Measurements from ENCODE around the gene TREX2. TPM values are rescaled to one million over a fixed set of nuclear protein-coding genes. Genes with fewer than 3 reads are reported as not detected.

The TREX2 gene
- polyA plus RNA-seq, 1 of the 3 experiments (the other 2 are of a cell fraction) = 0.76 TPM

GRCh38 chrX:153430796-153431195, 15.1 kb downstream of the TREX2 start:
- no peak for DNase-seq
- WGBS (ENCODE audit: low lambda C conversion rate) = 48% methylated on average over 6 of the region's 6 CpGs
- H3F3A ChIP-seq (replicated peaks; ENCODE audit: insufficient read depth) = no peaks in the 10 kb centered on the region
- H3K9ac ChIP-seq = no peak overlapping the region
- no peaks in the 10 kb centered on the region for H3K79me2 ChIP-seq (ENCODE audit: insufficient read depth)
- H3K27me3 ChIP-seq (ENCODE audit: insufficient read depth) = peaks cover 42% of the 10 kb centered on the region; the same call in 1 of the 2 replicates
- ChIA-PET CTCF (no interaction called here), POLR2A (no interaction called here)
- H3K4me1 ChIP-seq (ENCODE audit: control insufficient read depth in 1 of 2, insufficient read depth in 2 of 2, low read depth in 1 of 2, low read length in 1 of 2) = no peaks in the 10 kb centered on the region
- H2AFZ ChIP-seq (ENCODE audit: low read depth) = no peak overlapping the region
- no peak overlapping the region for H3K27ac ChIP-seq (ENCODE audit: low read depth in 2 of 2, low read length in 1 of 2)
- H3K9me2 ChIP-seq = no peaks in the 10 kb centered on the region
- no peaks in the 10 kb centered on the region for H3K36me3 ChIP-seq (replicated peaks in 1 of 2; ENCODE audit: control insufficient read depth in 1 of 2, insufficient read depth in 2 of 2, low read length in 1 of 2)
- H3K4me2 ChIP-seq = no peak overlapping the region
- TF ChIP-seq PBX3 (IDR thresholded peaks at IDR 0.05) (no peak), EZH2phosphoT487 (IDR thresholded peaks at IDR 0.05; ENCODE audit: borderline replicate concordance, low read depth) (no peak), NRF1 (IDR thresholded peaks at IDR 0.05; ENCODE audit: low read depth, low read length) (no peak), USF1 (IDR thresholded peaks at IDR 0.05; ENCODE audit: borderline replicate concordance, low read depth) (no peak), ELF1 (IDR thresholded peaks at IDR 0.05) (no peak), FOSL2 (IDR thresholded peaks at IDR 0.05; ENCODE audit: borderline replicate concordance, low read depth) (no peak), MEF2A (IDR thresholded peaks at IDR 0.05; ENCODE audit: borderline replicate concordance, low read depth) (no peak), CHD2 (IDR thresholded peaks at IDR 0.05; ENCODE audit: low read length, partially characterized antibody) (no peak), TEAD4 (IDR thresholded peaks at IDR 0.05; ENCODE audit: borderline replicate concordance, insufficient read depth) (no peak), MXI1 (IDR thresholded peaks at IDR 0.05; ENCODE audit: low read depth, low read length) (no peak), JUND (IDR thresholded peaks at IDR 0.05) (no peak), FOXJ3 (CRISPR knock-in tag; IDR thresholded peaks at IDR 0.05) (no peak), IRF3 (IDR thresholded peaks at IDR 0.05; ENCODE audit: low read depth, low read length) (no peak), FOXM1 (IDR thresholded peaks at IDR 0.05; ENCODE audit: low read depth) (no peak), EP300 (IDR thresholded peaks at IDR 0.05; ENCODE audit: borderline replicate concordance in 1 of 2, low read depth in 1 of 2, low read length in 1 of 2) (no peak), TAF1 (IDR thresholded peaks at IDR 0.05; ENCODE audit: borderline replicate concordance, low read depth, low read length) (no peak), RFX5 (IDR thresholded peaks at IDR 0.05; ENCODE audit: low read length) (no peak)
- TF ChIP-seq, protein P1, sequence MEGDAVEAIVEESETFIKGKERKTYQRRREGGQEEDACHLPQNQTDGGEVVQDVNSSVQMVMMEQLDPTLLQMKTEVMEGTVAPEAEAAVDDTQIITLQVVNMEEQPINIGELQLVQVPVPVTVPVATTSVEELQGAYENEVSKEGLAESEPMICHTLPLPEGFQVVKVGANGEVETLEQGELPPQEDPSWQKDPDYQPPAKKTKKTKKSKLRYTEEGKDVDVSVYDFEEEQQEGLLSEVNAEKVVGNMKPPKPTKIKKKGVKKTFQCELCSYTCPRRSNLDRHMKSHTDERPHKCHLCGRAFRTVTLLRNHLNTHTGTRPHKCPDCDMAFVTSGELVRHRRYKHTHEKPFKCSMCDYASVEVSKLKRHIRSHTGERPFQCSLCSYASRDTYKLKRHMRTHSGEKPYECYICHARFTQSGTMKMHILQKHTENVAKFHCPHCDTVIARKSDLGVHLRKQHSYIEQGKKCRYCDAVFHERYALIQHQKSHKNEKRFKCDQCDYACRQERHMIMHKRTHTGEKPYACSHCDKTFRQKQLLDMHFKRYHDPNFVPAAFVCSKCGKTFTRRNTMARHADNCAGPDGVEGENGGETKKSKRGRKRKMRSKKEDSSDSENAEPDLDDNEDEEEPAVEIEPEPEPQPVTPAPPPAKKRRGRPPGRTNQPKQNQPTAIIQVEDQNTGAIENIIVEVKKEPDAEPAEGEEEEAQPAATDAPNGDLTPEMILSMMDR (IDR thresholded peaks at IDR 0.05) = no peak
- TF ChIP-seq, protein P2, sequence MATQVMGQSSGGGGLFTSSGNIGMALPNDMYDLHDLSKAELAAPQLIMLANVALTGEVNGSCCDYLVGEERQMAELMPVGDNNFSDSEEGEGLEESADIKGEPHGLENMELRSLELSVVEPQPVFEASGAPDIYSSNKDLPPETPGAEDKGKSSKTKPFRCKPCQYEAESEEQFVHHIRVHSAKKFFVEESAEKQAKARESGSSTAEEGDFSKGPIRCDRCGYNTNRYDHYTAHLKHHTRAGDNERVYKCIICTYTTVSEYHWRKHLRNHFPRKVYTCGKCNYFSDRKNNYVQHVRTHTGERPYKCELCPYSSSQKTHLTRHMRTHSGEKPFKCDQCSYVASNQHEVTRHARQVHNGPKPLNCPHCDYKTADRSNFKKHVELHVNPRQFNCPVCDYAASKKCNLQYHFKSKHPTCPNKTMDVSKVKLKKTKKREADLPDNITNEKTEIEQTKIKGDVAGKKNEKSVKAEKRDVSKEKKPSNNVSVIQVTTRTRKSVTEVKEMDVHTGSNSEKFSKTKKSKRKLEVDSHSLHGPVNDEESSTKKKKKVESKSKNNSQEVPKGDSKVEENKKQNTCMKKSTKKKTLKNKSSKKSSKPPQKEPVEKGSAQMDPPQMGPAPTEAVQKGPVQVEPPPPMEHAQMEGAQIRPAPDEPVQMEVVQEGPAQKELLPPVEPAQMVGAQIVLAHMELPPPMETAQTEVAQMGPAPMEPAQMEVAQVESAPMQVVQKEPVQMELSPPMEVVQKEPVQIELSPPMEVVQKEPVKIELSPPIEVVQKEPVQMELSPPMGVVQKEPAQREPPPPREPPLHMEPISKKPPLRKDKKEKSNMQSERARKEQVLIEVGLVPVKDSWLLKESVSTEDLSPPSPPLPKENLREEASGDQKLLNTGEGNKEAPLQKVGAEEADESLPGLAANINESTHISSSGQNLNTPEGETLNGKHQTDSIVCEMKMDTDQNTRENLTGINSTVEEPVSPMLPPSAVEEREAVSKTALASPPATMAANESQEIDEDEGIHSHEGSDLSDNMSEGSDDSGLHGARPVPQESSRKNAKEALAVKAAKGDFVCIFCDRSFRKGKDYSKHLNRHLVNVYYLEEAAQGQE (IDR thresholded peaks at IDR 0.05; ENCODE audit: low read depth, low read length) = no peak
- no peak overlapping the region for H3K4me3 ChIP-seq (ENCODE audit: low read depth in 2 of 2, low read length in 1 of 2)
- H4K20me1 ChIP-seq (ENCODE audit: insufficient read depth) = no peaks in the 10 kb centered on the region
- no peaks in the 10 kb centered on the region for H3K9me3 ChIP-seq
